ENCODE measurements around the gene MPC2.
A peak's percentile ranks its signal among the peaks of the same experiment; 100 is the strongest.
"Not testable (repeated sequence)": the region's sequence is repeated elsewhere in the genome, so short reads cannot be mapped to it uniquely, and the experiment has no call there.

Gene MPC2

GRCh38 chr1:167910530-167910929, 26.3 kb downstream of the MPC2 start:
- DNase-seq: no peak
- intact Hi-C loops (cut with DNase I): no loop called here

- no peak for DNase-seq
- intact Hi-C loops (cut with DNase I): no loop called here
These were observed 27.1 kb downstream of the MPC2 start for GRCh38 chr1:167909691-167910180.

- DNase-seq: no peak
- intact Hi-C loops (cut with DNase I): no loop called here
These were observed 31.2 kb downstream of the MPC2 start for GRCh38 chr1:167905671-167906070.

- DNase-seq: no peak
- intact Hi-C loops (cut with DNase I): no loop called here
These were observed 31.7 kb downstream of the MPC2 start for GRCh38 chr1:167905182-167905581.

- intact Hi-C loops (cut with DNase I): no loop called here
- peak in 1 of 10 donors; percentile 68 for DNase-seq
These were observed 32.2 kb downstream of the MPC2 start for GRCh38 chr1:167904652-167905130.

- DNase-seq: no peak
- intact Hi-C loops (cut with DNase I): no loop called here
These were observed 36.0 kb downstream of the MPC2 start for GRCh38 chr1:167900907-167901306.

GRCh38 chr1:167899253-167899681, 37.6 kb downstream of the MPC2 start:
- intact Hi-C loops (cut with DNase I): no loop called here
- DNase-seq: peak in 1 of 10 donors; percentile 64

- intact Hi-C loops (cut with DNase I): no loop called here
- no peak for DNase-seq
These were observed 38.2 kb downstream of the MPC2 start for GRCh38 chr1:167898578-167899222.

- intact Hi-C loops (cut with DNase I): no loop called here
- peak in 1 of 10 donors; percentile 22 for DNase-seq
These were observed 43.1 kb downstream of the MPC2 start for GRCh38 chr1:167893798-167894197.

GRCh38 chr1:167890400-167890799, 46.5 kb downstream of the MPC2 start:
- intact Hi-C loops (cut with DNase I): no loop called here
- no peak for DNase-seq

- DNase-seq; intact Hi-C loops (cut with DNase I): not testable (repeated sequence)
These were observed 49.7 kb downstream of the MPC2 start for GRCh38 chr1:167887187-167887586.

GRCh38 chr1:167882376-167882775, 54.5 kb downstream of the MPC2 start:
- intact Hi-C loops (cut with DNase I): no loop called here
- DNase-seq: no peak

- intact Hi-C loops (cut with DNase I): no loop called here
- DNase-seq: no peak
These were observed 55.1 kb downstream of the MPC2 start for GRCh38 chr1:167881786-167882185.

- no peak for DNase-seq
- intact Hi-C loops (cut with DNase I): no loop called here
These were observed 55.8 kb downstream of the MPC2 start for GRCh38 chr1:167881069-167881468.

GRCh38 chr1:167880580-167881021, 56.3 kb downstream of the MPC2 start:
- no peak for DNase-seq
- intact Hi-C loops (cut with DNase I): no loop called here

- DNase-seq: no peak
- intact Hi-C loops (cut with DNase I): no loop called here
These were observed 57.4 kb downstream of the MPC2 start for GRCh38 chr1:167879508-167879907.

- intact Hi-C loops (cut with DNase I): no loop called here
- no peak for DNase-seq
These were observed 58.3 kb downstream of the MPC2 start for GRCh38 chr1:167878372-167879160.

- DNase-seq: no peak
- intact Hi-C loops (cut with DNase I): no loop called here
These were observed 60.2 kb downstream of the MPC2 start for GRCh38 chr1:167876597-167877175.

GRCh38 chr1:167871331-167871730, 65.5 kb downstream of the MPC2 start:
- no peak for DNase-seq
- intact Hi-C loops (cut with DNase I): no loop called here

GRCh38 chr1:167869157-167870001, 67.5 kb downstream of the MPC2 start:
- DNase-seq; intact Hi-C loops (cut with DNase I): not testable (repeated sequence)
